IPS DF 6.9 (cell line): Measurements from ENCODE around the gene AOX1.

Experiments used
- DNase-seq: peaks from one replicate; pipeline ENCODE4 v3.0.0-alpha.2; 2013; ENCODE audit warnings: low read depth, low spot score
- H3K27ac ChIP-seq: one replicate; pipeline ENCODE4 v1.5.1; 2013; ENCODE audit warnings: low read length, control low read depth
- H3K27me3 ChIP-seq: 2 replicates; pipeline ENCODE4 v1.6.1; 2013; ENCODE audit warnings: mild to moderate bottlenecking, low read length; ENCODE audit not compliant: control insufficient read depth, insufficient read depth
- H3K36me3 ChIP-seq: 2 replicates; pipeline ENCODE4 v1.6.1; 2013; ENCODE audit warnings: low read length; ENCODE audit not compliant: control insufficient read depth, insufficient read depth
- H3K4me1 ChIP-seq: 2 replicates; pipeline ENCODE4 v1.6.1; 2013; ENCODE audit warnings: low read length; ENCODE audit not compliant: control insufficient read depth, insufficient read depth
- H3K4me3 ChIP-seq: 2 replicates; pipeline ENCODE4 v1.5.1; 2013; ENCODE audit warnings: mild to moderate bottlenecking, low read length
- H3K9me3 ChIP-seq: 2 replicates; pipeline ENCODE4 v1.6.1; 2013; ENCODE audit warnings: low read length, inconsistent platforms; ENCODE audit not compliant: control insufficient read depth, insufficient read depth
- WGBS: extraction: QIAGEN DNeasy Blood & Tissue Kit; methylation state at CpG from one replicate; pipeline ENCODE4 v1.1.7; 2013; ENCODE audit warnings: mixed read lengths, missing lambda C conversion rate; ENCODE audit not compliant: insufficient read length, insufficient coverage; 5-methylcytosine and 5-hydroxymethylcytosine counted together

The AOX1 gene

DNA sequence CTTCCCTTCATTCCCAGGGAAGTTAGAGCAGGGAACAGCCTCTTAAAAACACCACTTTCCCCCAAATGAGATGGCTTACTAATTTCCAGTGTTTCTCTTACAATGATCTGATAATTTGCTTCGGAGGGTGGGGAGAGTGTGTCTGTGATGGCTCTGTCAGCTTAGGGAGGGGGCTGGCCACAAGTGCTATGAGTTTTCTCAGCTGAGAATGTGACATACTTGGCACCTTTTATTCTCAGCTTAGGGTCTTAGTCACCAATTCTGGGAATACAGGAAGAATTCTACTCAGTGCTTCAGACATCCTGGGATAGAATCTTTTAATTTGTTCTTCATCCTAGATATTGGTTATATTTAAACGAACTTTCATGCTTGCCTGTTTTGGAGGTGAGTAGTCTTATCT is 64.4 kb downstream of the AOX1 start:
- no peaks in the 10 kb centered on the region for H3K9me3 ChIP-seq
- H3K27ac ChIP-seq: no peak overlapping the region
- no CpG with 5 or more reads among the region's 2 CpGs for WGBS
- no peaks in the 10 kb centered on the region; the same call in 1 of the 2 replicates for H3K27me3 ChIP-seq
- H3K4me3 ChIP-seq: no peak overlapping the region
- peaks cover 2% of the 10 kb centered on the region; the same call in 1 of the 2 replicates for H3K4me1 ChIP-seq
- no peaks in the 10 kb centered on the region for H3K36me3 ChIP-seq
- DNase-seq: no peak

- H3K27me3 ChIP-seq: no peaks in the 10 kb centered on the region
- no peak for DNase-seq
- WGBS: no CpG with 5 or more reads among the region's 1 CpG
- no peaks in the 10 kb centered on the region for H3K36me3 ChIP-seq
- H3K9me3 ChIP-seq: no peaks in the 10 kb centered on the region
- H3K4me1 ChIP-seq: peaks cover 2% of the 10 kb centered on the region; the same call in 1 of the 2 replicates
- no peak overlapping the region for H3K27ac ChIP-seq
- H3K4me3 ChIP-seq: no peak overlapping the region
These were observed 66.3 kb downstream of the AOX1 start for GRCh38 chr2:200652158-200652557.

- no CpG with 5 or more reads among the region's 3 CpGs for WGBS
- Histone ChIP-seq H3K27ac (no peak overlapping the region), H3K36me3 (no peaks in the 10 kb centered on the region), H3K4me1 (peaks cover 2% of the 10 kb centered on the region; the same call in 1 of the 2 replicates), H3K27me3 (no peaks in the 10 kb centered on the region), H3K4me3 (no peak overlapping the region), H3K9me3 (no peaks in the 10 kb centered on the region)
- no peak for DNase-seq
These were observed 67.2 kb downstream of the AOX1 start for GRCh38 chr2:200653021-200653420.

- no peak overlapping the region for H3K4me3 ChIP-seq
- no peaks in the 10 kb centered on the region for H3K4me1 ChIP-seq
- H3K9me3 ChIP-seq: no peaks in the 10 kb centered on the region
- no peaks in the 10 kb centered on the region for H3K27me3 ChIP-seq
- no peak for DNase-seq
- WGBS: no CpG with 5 or more reads among the region's 3 CpGs
- no peaks in the 10 kb centered on the region for H3K36me3 ChIP-seq
- H3K27ac ChIP-seq: no peak overlapping the region
These were observed 69.0 kb downstream of the AOX1 start for GRCh38 chr2:200654823-200655222.

DNA sequence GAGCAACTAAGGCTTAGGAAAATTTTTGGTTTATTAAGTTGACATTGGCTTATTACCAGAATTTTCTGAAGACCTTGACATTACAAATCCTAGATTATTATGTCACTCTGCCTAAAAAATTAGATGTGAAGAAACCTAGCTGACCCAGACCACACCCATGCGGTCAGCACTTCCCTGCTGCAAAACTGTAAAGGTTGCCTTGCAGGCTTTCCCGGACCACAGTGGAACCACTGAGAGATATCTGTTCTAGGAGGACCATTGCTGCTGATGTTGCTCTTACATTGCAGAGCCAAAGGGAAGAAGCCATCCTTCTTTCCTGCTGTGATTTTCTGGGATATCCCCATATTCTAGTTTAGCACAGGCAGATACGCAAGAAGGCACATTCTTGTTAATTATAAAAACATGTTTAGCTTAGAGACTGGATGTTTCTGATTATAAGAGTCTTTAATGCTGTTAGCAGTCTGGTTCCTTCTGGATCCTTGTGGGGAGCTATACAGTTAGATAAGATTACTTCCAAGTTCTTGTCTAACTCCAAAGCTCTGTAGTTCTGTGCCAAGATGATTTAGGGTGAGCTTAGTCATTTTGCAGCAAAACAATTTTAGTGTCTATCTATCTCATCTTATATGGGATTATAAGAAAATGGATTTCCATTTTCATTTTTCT is 70.2 kb downstream of the AOX1 start:
- Histone ChIP-seq H3K4me3 (no peak overlapping the region), H3K9me3 (no peaks in the 10 kb centered on the region)
- DNase-seq: no peak

DNA sequence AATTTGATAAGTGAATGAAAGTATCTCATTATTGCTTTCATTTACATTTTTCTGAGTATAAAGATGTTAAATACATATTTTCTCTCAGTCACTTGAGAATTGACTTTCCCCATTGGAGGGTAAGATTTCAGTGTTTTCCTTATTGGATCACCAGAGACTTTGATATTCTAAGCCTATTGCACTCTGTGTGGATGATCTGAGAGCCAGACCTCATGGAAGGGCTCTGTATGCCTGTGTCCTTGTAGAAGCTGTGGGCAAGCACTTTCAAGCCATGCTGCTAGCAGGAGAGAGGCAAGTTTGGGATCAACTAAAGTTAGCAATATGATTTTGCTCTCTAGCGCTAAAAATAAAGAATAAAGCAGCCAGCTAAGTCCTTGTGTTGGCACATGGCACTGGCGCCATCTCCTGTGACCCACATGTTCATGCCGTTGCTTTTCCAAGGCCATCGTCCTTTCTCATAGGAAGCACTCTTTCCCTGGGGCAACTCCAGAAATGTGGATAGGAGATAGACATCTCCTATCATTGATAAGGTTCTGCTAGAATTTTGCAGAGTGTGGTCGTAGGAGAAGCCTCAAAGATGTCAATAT is 72.6 kb downstream of the AOX1 start:
- no peaks in the 10 kb centered on the region for H3K27me3 ChIP-seq
- H3K9me3 ChIP-seq: no peaks in the 10 kb centered on the region
- no peak overlapping the region for H3K4me3 ChIP-seq
- no peaks in the 10 kb centered on the region for H3K36me3 ChIP-seq
- H3K4me1 ChIP-seq: no peaks in the 10 kb centered on the region
- no CpG with 5 or more reads among the region's 5 CpGs for WGBS
- DNase-seq: no peak
- no peak overlapping the region for H3K27ac ChIP-seq

More for the DNA sequence above, 70.2 kb downstream of the AOX1 start:
- H3K36me3 ChIP-seq: no peaks in the 10 kb centered on the region
- WGBS: no CpG with 5 or more reads among the region's 3 CpGs
- H3K27me3 ChIP-seq: no peaks in the 10 kb centered on the region
- H3K4me1 ChIP-seq: no peaks in the 10 kb centered on the region
- no peak overlapping the region for H3K27ac ChIP-seq

- Histone ChIP-seq H3K4me1 (no peaks in the 10 kb centered on the region), H3K27ac (no peak overlapping the region), H3K9me3 (no peaks in the 10 kb centered on the region), H3K27me3 (no peaks in the 10 kb centered on the region), H3K4me3 (no peak overlapping the region), H3K36me3 (no peaks in the 10 kb centered on the region)
- DNase-seq: no peak
- WGBS: no CpG with 5 or more reads among the region's 4 CpGs
These were observed 73.6 kb downstream of the AOX1 start for GRCh38 chr2:200659410-200659809.

GRCh38 chr2:200661477-200661876 is 75.7 kb downstream of the AOX1 start:
- H3K36me3 ChIP-seq: no peaks in the 10 kb centered on the region
- H3K27me3 ChIP-seq: no peaks in the 10 kb centered on the region
- no peaks in the 10 kb centered on the region for H3K9me3 ChIP-seq
- no peak overlapping the region for H3K27ac ChIP-seq
- no peak for DNase-seq
- WGBS: no CpG with 5 or more reads among the region's 1 CpG
- no peaks in the 10 kb centered on the region for H3K4me1 ChIP-seq
- no peak overlapping the region for H3K4me3 ChIP-seq

- Histone ChIP-seq H3K4me3 (no peak overlapping the region), H3K27ac (no peak overlapping the region), H3K27me3 (no peaks in the 10 kb centered on the region), H3K36me3 (no peaks in the 10 kb centered on the region), H3K9me3 (no peaks in the 10 kb centered on the region), H3K4me1 (no peaks in the 10 kb centered on the region)
- no CpG with 5 or more reads among the region's 7 CpGs for WGBS
- no peak for DNase-seq
These were observed 76.9 kb downstream of the AOX1 start for GRCh38 chr2:200662727-200663126.

GRCh38 chr2:200664770-200665494 is 79.1 kb downstream of the AOX1 start:
- no peaks in the 10 kb centered on the region for H3K9me3 ChIP-seq
- no peak overlapping the region for H3K27ac ChIP-seq
- no peaks in the 10 kb centered on the region for H3K36me3 ChIP-seq
- H3K4me1 ChIP-seq: no peaks in the 10 kb centered on the region
- WGBS: no CpG with 5 or more reads among the region's 6 CpGs
- no peak for DNase-seq
- H3K27me3 ChIP-seq: no peaks in the 10 kb centered on the region
- no peak overlapping the region for H3K4me3 ChIP-seq
